M059J (cell line): ENCODE results near the gene APOD. TPM values are rescaled to one million over a fixed set of nuclear protein-coding genes. Genes with fewer than 3 reads are reported as not detected.
"Not testable (repeated sequence)": the region's sequence is repeated elsewhere in the genome, so short reads cannot be mapped to it uniquely, and the experiment has no call there.

Source experiments
- DNase-seq: peaks from one replicate; pipeline ENCODE4 v3.0.0-alpha.2; 2012; ENCODE audit warnings: low read depth
- total RNA-seq: library from RNA; depleted of rRNA; stranded (reverse); fragments of >200 nt; shearing (Covaris generic); gene quantifications from 2 replicates; pipeline ENCODE4 v1.2.3, GENCODE V29; 2014

The APOD gene
- total RNA-seq, 1 experiment from 2014 or later: not detected

- peak; percentile 14 for DNase-seq
Observed at GRCh38 chr3:195617784-195618659, 34.3 kb upstream of the APOD start.

DNA sequence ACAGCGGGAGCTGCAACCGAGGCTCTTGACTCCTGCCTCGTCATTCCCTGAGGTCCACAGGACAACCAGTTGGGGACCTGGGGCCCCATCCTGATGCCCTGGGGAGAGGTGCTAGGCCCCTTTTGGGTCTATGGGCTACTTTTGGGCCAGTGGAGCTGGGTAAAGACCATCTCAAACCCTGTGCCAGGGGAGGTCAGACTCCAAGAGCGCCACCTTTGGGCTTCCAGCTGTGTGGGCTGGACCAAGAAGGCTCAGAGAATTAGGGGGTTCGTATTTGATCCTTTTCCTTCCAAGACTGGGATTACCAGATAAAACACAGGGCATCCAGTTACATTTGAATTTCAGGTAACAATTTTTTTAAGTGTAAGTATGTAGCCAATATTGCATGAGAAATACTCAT lies 33.4 kb upstream of the APOD start:
- DNase-seq: not testable (repeated sequence)

GRCh38 chr3:195616681-195617080 lies 32.9 kb upstream of the APOD start:
- no peak for DNase-seq

DNA sequence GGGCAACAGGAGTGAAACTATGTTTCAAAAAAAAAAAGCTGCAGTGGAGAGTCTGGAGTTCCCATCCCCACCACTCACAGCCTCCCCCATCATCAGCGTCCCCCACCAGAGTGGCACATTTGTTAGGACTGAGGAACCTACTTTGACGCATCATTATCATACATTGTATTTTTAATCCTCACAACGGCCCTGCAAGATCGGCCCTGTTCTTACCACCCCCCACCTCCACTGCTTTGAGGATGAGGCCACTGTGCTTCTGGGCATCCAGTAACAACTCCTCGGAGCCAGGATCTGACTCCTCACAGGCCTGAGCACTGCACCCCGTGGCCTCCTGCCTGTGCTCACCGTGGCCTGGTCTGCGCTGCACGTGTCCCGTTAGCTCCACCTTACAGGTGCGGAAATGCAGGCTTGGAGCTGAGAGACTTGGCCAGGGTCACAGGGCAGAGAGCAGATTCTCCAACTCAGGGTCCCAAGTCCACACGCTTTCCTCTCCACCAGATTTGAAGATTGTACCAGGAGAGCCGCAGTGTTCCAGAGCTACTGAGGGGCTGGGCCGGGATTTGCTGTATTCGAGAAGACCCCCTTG lies 32.3 kb upstream of the APOD start:
- not testable (repeated sequence) for DNase-seq

DNA sequence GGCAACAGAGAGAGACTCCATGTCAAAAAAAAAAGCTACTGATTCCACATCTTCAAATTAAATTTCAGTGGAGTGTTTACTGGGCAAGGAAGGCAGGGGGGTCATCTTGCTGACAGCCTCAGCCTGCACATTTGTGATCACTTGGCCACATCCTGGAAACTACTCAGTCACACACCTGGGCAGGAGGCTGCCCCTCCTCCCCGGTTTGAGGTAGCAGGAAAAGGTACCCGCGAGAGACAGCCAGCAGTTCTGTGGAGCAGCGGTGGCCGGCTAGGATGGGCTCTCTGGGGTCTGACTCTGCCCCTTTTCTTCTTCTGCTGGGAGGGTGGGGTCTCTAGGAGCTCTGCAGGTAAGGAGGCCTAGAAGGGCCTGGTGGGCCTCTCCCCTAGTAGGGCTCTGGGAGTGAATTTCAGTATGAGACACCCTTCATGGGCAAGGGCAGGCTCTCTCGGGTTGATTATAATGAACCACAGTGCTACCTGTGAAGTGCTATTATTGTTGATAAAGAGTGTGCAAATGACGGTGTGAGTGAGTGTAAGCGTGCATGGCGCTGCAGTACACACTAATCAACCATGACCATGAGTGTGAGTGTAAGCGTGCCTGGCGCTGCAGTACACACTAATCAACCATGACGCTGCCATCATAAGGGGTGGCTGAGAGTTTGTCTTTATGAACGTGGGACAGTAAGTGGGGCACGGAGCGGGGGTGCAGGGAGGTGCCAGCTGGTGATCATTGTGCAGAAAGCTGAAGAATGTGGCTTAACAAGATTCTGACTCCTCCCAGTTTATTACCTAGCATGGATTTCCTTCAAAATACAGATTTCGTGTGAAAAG lies 31.1 kb upstream of the APOD start:
- DNase-seq: not testable (repeated sequence)

DNA sequence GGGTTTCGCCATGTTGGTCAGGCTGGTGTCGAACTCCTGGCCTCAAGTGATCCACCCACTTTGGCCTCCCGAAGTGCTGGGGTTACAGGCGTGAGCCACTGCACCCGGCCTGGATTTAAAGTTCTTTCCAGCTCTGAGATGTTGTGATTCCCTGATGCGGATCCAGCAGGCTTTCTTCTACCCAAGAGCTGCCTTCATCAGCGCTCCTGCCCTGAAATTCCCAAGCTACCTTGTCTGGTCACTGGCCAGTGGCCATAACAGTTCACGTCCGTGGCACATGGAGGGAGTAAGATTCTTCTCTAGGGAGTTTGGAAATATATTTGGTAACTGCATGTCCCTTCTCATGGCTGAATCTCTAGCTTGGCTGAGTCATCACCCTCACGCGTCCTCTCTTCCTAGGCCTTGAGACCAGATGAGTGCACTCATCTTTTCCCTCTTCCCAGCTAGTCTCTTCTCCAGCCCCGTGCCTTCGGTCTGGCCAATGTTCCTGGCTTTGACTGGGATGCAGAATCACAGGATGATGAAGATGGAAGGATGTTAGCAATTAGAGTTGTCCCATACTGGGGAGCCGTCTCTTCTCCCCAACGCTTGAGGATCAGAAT lies 29.8 kb upstream of the APOD start:
- DNase-seq: peak; percentile 84

- peak; percentile 7 for DNase-seq
Observed at GRCh38 chr3:195612075-195612800, 28.5 kb upstream of the APOD start.

GRCh38 chr3:195609229-195609628 lies 25.5 kb upstream of the APOD start:
- DNase-seq: no peak

GRCh38 chr3:195601785-195602184 lies 18.0 kb upstream of the APOD start:
- DNase-seq: not testable (repeated sequence)

DNA sequence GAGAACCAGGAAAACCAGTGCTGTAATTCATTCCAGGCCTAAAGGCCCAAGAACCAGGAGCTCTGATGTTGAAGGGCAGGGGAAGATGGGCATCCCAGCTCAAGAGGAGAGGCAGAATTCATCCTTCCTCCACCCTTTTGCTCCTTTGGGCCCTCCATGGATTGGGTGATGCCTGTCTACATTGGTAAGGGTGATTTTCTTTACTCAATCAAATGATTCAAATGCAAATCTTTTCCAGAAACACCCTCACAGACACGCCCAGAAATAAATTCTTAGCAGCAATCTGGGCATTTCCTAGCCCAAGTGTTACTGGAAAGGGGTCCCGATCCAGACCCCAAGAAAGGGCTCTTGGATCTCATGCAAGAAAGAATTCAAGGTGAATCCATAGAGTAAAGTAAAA lies 17.6 kb upstream of the APOD start:
- no peak for DNase-seq

DNA sequence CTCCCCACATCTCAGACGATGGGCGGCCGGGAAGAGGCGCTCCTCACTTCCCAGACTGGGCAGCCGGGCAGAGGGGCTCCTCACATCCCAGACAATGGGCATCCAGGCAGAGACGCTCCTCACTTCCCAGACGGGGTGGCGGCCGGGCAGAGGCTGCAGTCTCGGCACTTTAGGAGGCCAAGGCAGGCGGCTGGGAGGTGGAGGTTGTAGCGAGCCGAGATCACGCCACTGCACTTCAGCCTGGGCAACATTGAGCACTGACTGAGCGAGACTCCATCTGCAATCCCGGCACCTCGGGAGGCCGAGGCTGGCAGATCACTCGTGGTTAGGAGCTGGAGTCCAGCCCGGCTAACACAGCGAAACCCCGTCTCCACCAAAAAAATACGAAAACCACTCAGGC lies 16.2 kb upstream of the APOD start:
- not testable (repeated sequence) for DNase-seq

GRCh38 chr3:195599516-195599915 lies 15.8 kb upstream of the APOD start:
- DNase-seq: not testable (repeated sequence)

DNA sequence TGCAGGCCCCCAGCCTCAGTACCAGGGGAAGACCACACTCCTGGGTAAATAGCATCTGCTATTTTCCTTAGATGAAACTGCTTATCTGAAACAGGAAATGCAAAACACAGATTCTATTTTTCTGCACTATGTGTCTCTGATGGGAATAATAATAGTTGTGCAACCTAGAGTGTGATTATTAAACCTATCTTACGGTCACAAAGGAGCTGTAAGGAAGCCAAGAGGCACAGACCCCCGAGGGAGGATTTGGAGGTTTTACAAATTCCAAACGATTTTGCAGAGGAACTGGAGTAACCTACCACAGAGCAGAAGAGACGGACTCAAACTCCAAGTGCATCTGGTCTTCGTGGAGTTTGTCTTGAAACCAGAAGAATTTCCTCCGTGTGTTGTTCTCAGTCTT lies 14.1 kb upstream of the APOD start:
- no peak for DNase-seq

DNA sequence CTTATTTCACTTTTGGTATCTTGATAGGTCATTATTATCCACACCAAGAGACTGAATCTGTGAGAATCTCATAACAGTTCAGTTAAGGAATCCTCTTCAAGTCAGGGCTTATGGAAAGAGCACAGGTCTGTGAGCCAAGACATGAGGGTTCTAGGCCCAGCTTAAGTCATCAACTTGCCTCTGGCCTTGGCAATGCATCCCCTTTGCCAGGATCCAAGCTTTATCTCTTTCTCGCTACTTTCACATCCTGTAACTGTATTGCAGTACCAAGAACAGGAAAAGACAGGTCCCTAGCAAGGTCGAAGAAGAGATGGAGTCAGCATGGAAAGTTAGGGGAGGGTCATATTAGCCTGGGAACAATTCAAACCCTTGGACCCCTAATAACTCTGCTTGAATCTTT lies 13.5 kb upstream of the APOD start:
- DNase-seq: no peak

DNA sequence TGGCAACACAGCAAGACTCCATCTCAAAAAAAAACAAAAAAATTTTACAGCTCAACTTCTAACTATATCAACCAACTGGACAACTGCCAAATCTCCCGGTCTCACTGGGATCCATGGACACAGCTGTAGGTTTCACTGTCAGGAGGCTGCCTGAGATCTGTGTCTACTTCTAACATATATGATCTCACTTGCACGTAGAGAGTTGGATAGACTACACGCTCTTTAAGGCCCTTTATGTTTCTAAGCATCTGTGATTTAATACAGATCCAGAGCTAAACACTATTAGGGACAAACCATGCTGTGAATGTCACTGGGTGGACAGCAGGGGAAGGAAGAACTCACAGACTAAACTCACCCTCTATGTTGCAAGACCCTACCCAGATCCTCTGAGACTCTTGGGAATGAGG lies 13.0 kb upstream of the APOD start:
- no peak for DNase-seq

GRCh38 chr3:195595785-195596531 lies 12.2 kb upstream of the APOD start:
- no peak for DNase-seq

GRCh38 chr3:195591852-195592251 lies 8.1 kb upstream of the APOD start:
- DNase-seq: no peak

- DNase-seq: no peak
Observed at GRCh38 chr3:195591220-195591619, 7.5 kb upstream of the APOD start.

DNA sequence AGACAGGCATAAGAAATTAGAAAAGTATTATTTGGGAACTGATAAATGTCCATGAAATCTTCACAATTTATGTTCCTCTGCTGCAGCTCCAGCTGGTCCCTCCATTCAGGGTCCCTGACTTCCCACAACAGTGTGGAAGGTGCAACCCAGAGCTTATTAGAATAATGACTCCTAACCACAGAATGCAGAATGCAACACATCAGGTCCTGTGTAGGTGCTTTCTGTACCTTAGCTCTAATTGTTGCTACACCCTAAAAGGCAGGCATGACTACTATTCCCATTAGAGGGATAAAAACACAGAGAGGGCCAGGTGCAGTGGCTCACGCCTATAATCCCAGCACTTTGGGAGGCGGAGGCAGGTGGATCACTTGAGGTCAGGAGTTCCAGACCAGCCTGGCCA lies 6.6 kb upstream of the APOD start:
- not testable (repeated sequence) for DNase-seq

DNA sequence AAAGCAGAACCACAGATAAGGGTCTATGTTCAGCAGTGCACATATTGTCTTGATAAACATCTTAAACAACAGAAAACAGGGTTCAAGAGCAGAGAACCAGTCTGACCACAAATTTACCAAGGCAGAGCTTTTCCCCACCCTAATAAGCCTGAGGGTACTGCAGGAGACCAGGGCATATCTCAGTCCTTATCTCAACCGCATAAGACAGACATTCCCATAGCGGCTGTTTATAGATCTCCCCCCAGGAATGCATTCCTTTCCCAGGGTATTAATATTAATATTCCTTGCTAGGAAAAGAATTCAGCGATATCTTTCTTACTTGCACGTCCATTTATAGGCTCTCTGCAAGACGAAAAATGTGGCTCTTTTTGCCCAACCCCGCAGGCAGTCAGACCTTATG lies 6.1 kb upstream of the APOD start:
- DNase-seq: not testable (repeated sequence)

- no peak for DNase-seq
Observed at GRCh38 chr3:195587824-195588223, 4.1 kb upstream of the APOD start.
